Keratinocyte (primary cell): ENCODE data around the gene FHAD1.

Experiments
- EZH2 ChIP-seq: IDR thresholded peaks from one replicate; pipeline ENCODE4 v1.6.1; 2012; ENCODE audit warnings: inconsistent platforms, mild to moderate bottlenecking, low read length, moderate library complexity
- TF ChIP-seq, protein P1 (sequence below), 3 experiments: IDR thresholded peaks in 1 of 3; conservative IDR thresholded peaks in 1 of 3; optimal IDR thresholded peaks in 1 of 3; 2 replicates in 2 of 3; 3 replicates in 1 of 3; pipeline versions ENCODE3 to v1.5.1; 2011; ENCODE audit warnings: low read length in 3 of 3, mild to moderate bottlenecking in 3 of 3, moderate library complexity in 2 of 3, control low read depth in 1 of 3, inconsistent platforms in 1 of 3; ENCODE audit not compliant: insufficient read depth in 2 of 3; ENCODE audit errors: extremely low read depth in 1 of 3

DNA sequence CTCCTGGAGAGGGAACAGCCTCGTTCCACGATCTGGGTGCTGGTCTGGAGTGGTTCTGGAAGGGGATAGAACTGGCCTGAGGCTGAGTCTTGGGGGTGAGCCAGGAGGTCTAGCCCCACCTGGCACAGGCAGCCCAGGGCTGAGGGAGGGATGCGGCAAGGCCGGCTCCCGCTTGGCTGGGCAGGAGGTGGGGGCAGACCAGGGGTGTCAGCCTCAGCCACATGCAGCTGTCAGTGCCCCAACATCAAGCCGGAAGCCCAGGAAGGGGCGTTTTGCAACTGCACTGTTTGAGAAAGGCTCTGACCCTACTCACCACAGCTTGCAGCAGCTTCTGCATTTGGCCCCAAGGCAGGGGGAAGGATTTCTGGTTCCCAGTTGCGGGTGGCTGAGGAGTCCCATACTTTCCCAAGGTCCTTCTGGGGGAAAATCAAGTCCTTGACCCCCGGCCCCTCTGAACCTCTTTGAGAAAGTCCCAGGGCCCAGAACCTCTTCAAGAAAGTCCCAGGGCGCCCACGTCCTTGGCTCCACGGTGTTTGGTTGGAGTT is 164.6 kb downstream of the FHAD1 start:
- TF ChIP-seq, protein P1, sequence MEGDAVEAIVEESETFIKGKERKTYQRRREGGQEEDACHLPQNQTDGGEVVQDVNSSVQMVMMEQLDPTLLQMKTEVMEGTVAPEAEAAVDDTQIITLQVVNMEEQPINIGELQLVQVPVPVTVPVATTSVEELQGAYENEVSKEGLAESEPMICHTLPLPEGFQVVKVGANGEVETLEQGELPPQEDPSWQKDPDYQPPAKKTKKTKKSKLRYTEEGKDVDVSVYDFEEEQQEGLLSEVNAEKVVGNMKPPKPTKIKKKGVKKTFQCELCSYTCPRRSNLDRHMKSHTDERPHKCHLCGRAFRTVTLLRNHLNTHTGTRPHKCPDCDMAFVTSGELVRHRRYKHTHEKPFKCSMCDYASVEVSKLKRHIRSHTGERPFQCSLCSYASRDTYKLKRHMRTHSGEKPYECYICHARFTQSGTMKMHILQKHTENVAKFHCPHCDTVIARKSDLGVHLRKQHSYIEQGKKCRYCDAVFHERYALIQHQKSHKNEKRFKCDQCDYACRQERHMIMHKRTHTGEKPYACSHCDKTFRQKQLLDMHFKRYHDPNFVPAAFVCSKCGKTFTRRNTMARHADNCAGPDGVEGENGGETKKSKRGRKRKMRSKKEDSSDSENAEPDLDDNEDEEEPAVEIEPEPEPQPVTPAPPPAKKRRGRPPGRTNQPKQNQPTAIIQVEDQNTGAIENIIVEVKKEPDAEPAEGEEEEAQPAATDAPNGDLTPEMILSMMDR (optimal IDR thresholded peaks at IDR 0.05 in 1 of 3, IDR thresholded peaks at IDR 0.05 in 1 of 3, conservative IDR thresholded peaks at IDR 0.05 in 1 of 3; ENCODE audit: extremely low read depth in 1 of 3, insufficient read depth in 2 of 3, low read length in 3 of 3), result no peak
- TF ChIP-seq EZH2, result no peak
